Measurements from ENCODE around the gene PPP3CA.

PPP3CA gene

GRCh38 chr4:101065935-101066485 is 281.3 kb downstream of the PPP3CA start:
- no peak for TF ChIP-seq CTCF (IDR thresholded peaks at IDR 0.05)

- no peak for TF ChIP-seq CTCF (IDR thresholded peaks at IDR 0.05)
These were observed 282.0 kb downstream of the PPP3CA start for GRCh38 chr4:101065346-101065745.

GRCh38 chr4:101064541-101065180 is 282.7 kb downstream of the PPP3CA start:
- no peak for TF ChIP-seq CTCF (IDR thresholded peaks at IDR 0.05)

- no peak for TF ChIP-seq CTCF (IDR thresholded peaks at IDR 0.05)
These were observed 291.9 kb downstream of the PPP3CA start for GRCh38 chr4:101055392-101055791.

GRCh38 chr4:101050837-101051205 is 296.5 kb downstream of the PPP3CA start:
- no peak for TF ChIP-seq CTCF (IDR thresholded peaks at IDR 0.05)

- no peak for TF ChIP-seq CTCF (IDR thresholded peaks at IDR 0.05)
These were observed 297.1 kb downstream of the PPP3CA start for GRCh38 chr4:101050088-101050836.

GRCh38 chr4:101049549-101050001 is 297.8 kb downstream of the PPP3CA start:
- no peak for TF ChIP-seq CTCF (IDR thresholded peaks at IDR 0.05)
